LNCaP clone FGC (cell line): ENCODE measurements around the gene GID8.
A peak's percentile ranks its signal among the peaks of the same experiment; 100 is the strongest.

Source experiments
- DNase-seq: peaks from one replicate; pipeline ENCODE4 v3.0.0-alpha.2; 2011; ENCODE audit warnings: low read depth
- H3K4me3 ChIP-seq: 2 replicates; pipeline ENCODE4 v1.5.1; 2011; ENCODE audit warnings: mild to moderate bottlenecking, low read depth, low read length, control low read depth
- CTCF ChIP-seq: IDR thresholded peaks from 2 replicates; pipeline ENCODE4 v1.5.1; 2012; ENCODE audit warnings: mild to moderate bottlenecking; ENCODE audit not compliant: control insufficient read depth, insufficient read depth; ENCODE audit errors: extremely low read depth

The GID8 gene

GRCh38 chr20:62938105-62938888 is at the start of gene GID8:
Gene GID8 (plus strand): TSS chr20:62938147. CDS start chr20:62941503, 3,356 bp downstream.
- no peak for DNase-seq
- TF ChIP-seq CTCF, result 0 out of 2 replicates have a peak, but pooled peaks have one; percentile 3
- H3K4me3 ChIP-seq, result peak within 1 kb of the TSS; percentile 88

GRCh38 chr20:62888406-62888805 is 49.5 kb upstream of the GID8 start:
- no peak for DNase-seq
- H3K4me3 ChIP-seq, result no peak overlapping the region
- no peak for TF ChIP-seq CTCF

- no peak for DNase-seq
- no peak for TF ChIP-seq CTCF
- H3K4me3 ChIP-seq, result no peak overlapping the region
Observed at GRCh38 chr20:62888910-62889309, 49.0 kb upstream of the GID8 start.

GRCh38 chr20:62889411-62889810 is 48.5 kb upstream of the GID8 start:
- TF ChIP-seq CTCF, result no peak
- no peak for DNase-seq

GRCh38 chr20:62889871-62890270 is 48.1 kb upstream of the GID8 start:
- no peak for DNase-seq
- H3K4me3 ChIP-seq, result no peak overlapping the region
- no peak for TF ChIP-seq CTCF

More at GRCh38 chr20:62889411-62889810, 48.5 kb upstream of the GID8 start:
- no peak overlapping the region for H3K4me3 ChIP-seq

- no peak for DNase-seq
- TF ChIP-seq CTCF, result no peak
- H3K4me3 ChIP-seq, result no peak overlapping the region
Observed at GRCh38 chr20:62890444-62890843, 47.5 kb upstream of the GID8 start.

- DNase-seq, result no peak
- no peak overlapping the region for H3K4me3 ChIP-seq
- no peak for TF ChIP-seq CTCF
Observed at GRCh38 chr20:62891111-62891510, 46.8 kb upstream of the GID8 start.
